Neural cell (in vitro differentiated cells): ENCODE measurements around the gene GNPTAB.

Experiments
- EP300 ChIP-seq: fragments of 450-650 bp; conservative IDR thresholded peaks from 2 replicates; pipeline ENCODE4 v1.6.1; 2014; ENCODE audit warnings: antibody characterized with exemption, mild to moderate bottlenecking, moderate library complexity; ENCODE audit not compliant: poor library complexity, severe bottlenecking
- EZH2 ChIP-seq: fragments of 200-600, 300-800 bp; shearing (Covaris generic), sonication (generic); IDR thresholded peaks from 2 replicates; pipeline ENCODE4 v1.6.1; 2014; ENCODE audit warnings: antibody characterized with exemption, low read length, borderline replicate concordance, mild to moderate bottlenecking; ENCODE audit not compliant: insufficient read depth, poor library complexity, severe bottlenecking
- MXI1 ChIP-seq: fragments of 450-650 bp; conservative IDR thresholded peaks from 2 replicates; pipeline ENCODE4 v1.6.1; 2014; ENCODE audit warnings: antibody characterized with exemption, mild to moderate bottlenecking; ENCODE audit not compliant: poor library complexity, severe bottlenecking
- POLR2AphosphoS5 ChIP-seq: IDR thresholded peaks from 2 replicates; pipeline ENCODE4 v1.6.1; 2012
- RAD21 ChIP-seq: fragments of 450-650 bp; conservative IDR thresholded peaks from 2 replicates; pipeline ENCODE4 v1.6.1; 2014; ENCODE audit warnings: antibody characterized with exemption, mild to moderate bottlenecking, moderate library complexity
- SMC3 ChIP-seq: fragments of 450-650 bp; conservative IDR thresholded peaks from 2 replicates; pipeline ENCODE4 v1.6.1; 2014; ENCODE audit warnings: antibody characterized with exemption, mild to moderate bottlenecking, moderate library complexity; ENCODE audit not compliant: poor library complexity
- TAF1 ChIP-seq: IDR thresholded peaks from 2 replicates; pipeline ENCODE4 v1.6.1; 2012; ENCODE audit warnings: low read depth
- TF ChIP-seq, protein P1 (sequence below): fragments of 450-650 bp; IDR thresholded peaks from 2 replicates; pipeline ENCODE4 v1.5.1; 2014; ENCODE audit warnings: antibody characterized with exemption, mild to moderate bottlenecking, moderate library complexity; ENCODE audit not compliant: poor library complexity, severe bottlenecking

DNA sequence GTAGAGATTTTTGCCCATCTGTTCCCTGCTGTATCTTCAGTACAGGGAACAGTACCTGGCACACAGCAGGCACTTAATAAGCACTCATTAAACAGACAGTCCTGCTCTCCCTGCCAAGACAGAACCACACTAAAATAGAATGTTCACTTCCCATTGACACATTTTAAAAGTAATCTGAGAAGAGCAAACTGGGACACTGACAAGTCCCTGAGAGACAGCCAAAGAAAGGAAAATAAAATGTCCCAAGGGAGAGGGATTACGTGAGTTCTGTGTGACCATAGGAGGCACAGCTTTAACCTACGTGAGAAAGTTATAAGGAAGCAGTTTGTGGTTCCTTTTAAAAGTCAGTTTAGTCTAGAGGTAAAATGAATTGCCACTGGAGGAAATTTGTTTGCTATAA lies 47.6 kb downstream of the GNPTAB start:
- TF ChIP-seq, protein P1, sequence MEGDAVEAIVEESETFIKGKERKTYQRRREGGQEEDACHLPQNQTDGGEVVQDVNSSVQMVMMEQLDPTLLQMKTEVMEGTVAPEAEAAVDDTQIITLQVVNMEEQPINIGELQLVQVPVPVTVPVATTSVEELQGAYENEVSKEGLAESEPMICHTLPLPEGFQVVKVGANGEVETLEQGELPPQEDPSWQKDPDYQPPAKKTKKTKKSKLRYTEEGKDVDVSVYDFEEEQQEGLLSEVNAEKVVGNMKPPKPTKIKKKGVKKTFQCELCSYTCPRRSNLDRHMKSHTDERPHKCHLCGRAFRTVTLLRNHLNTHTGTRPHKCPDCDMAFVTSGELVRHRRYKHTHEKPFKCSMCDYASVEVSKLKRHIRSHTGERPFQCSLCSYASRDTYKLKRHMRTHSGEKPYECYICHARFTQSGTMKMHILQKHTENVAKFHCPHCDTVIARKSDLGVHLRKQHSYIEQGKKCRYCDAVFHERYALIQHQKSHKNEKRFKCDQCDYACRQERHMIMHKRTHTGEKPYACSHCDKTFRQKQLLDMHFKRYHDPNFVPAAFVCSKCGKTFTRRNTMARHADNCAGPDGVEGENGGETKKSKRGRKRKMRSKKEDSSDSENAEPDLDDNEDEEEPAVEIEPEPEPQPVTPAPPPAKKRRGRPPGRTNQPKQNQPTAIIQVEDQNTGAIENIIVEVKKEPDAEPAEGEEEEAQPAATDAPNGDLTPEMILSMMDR, result no peak
- no peak for TF ChIP-seq POLR2AphosphoS5
- no peak for TF ChIP-seq EZH2
- TF ChIP-seq RAD21, result no peak
- TF ChIP-seq EP300, result no peak
- no peak for TF ChIP-seq SMC3
- no peak for TF ChIP-seq TAF1
- no peak for TF ChIP-seq MXI1
